CD4-positive, alpha-beta T cell (primary cell): ENCODE data around the gene TRPM4. TPM values are rescaled to one million over a fixed set of nuclear protein-coding genes. Genes with fewer than 3 reads are reported as not detected.

ENCODE experiments used
- ATAC-seq: fragments of 200-7000 bp; cut with Tn5 transposase; one replicate; pipeline ENCODE4 v1.10.0; 2022; ENCODE audit warnings: mild to moderate bottlenecking; ENCODE audit not compliant: poor library complexity
- CTCF ChIA-PET: fragments of 350-600 bp; sonication (Branson Sonifier 250); formaldehyde crosslinking; loops from one replicate; lab custom pipeline; 2021; ENCODE audit warnings: antibody characterized with exemption, inconsistent platforms; lab: Charles Lee
- POLR2A ChIA-PET: fragments of 350-600 bp; sonication (Branson Sonifier 250); formaldehyde crosslinking; loops from one replicate; lab custom pipeline; 2021; ENCODE audit warnings: antibody characterized with exemption, inconsistent platforms; lab: Charles Lee
- DNase-seq, 14 experiments: peaks; one replicate each; pipeline ENCODE4 v3.0.0-alpha.2; 2013 to 2020; ENCODE audit warnings: mixed read lengths in 2 of 14
- H3K27ac ChIP-seq, 2 donors: one replicate each; pipeline versions ENCODE4 v1.5.1 to v1.7.0; 2013; ENCODE audit warnings: low read length in 2 of 2, low read depth in 1 of 2, mild to moderate bottlenecking in 1 of 2
- H3K27me3 ChIP-seq, 2 experiments: 1 replicate in 1 of 2; 2 replicates in 1 of 2; pipeline versions ENCODE4 v1.6.1 to v1.7.0; 2013; ENCODE audit warnings: low read length in 2 of 2, control low read depth in 1 of 2, mild to moderate bottlenecking in 1 of 2, moderate library complexity in 1 of 2; ENCODE audit not compliant: insufficient read depth in 2 of 2, control insufficient read depth in 1 of 2
- H3K36me3 ChIP-seq: one replicate; pipeline ENCODE4 v1.6.1; 2013; ENCODE audit warnings: low read length, control low read depth; ENCODE audit not compliant: insufficient read depth
- H3K4me1 ChIP-seq: one replicate; pipeline ENCODE4 v1.6.1; 2013; ENCODE audit warnings: low read length, control low read depth; ENCODE audit not compliant: insufficient read depth
- H3K4me3 ChIP-seq: one replicate; pipeline ENCODE4 v1.5.1; 2013; ENCODE audit warnings: mild to moderate bottlenecking, low read length, moderate library complexity
- H3K9me3 ChIP-seq, 2 experiments: 1 replicate in 1 of 2; 2 replicates in 1 of 2; pipeline versions ENCODE4 v1.6.1 to v1.7.0; 2013; ENCODE audit warnings: low read length in 2 of 2, mild to moderate bottlenecking in 2 of 2, control low read depth in 1 of 2, moderate library complexity in 1 of 2; ENCODE audit not compliant: control insufficient read depth in 1 of 2, insufficient read depth in 1 of 2
- H3K27ac Mint-ChIP-seq: one replicate; pipeline ENCODE4 v1.8.0; 2020; ENCODE audit warnings: mixed read lengths
- H3K27me3 Mint-ChIP-seq: one replicate; pipeline ENCODE4 v1.8.0; 2021; ENCODE audit warnings: mixed read lengths
- H3K36me3 Mint-ChIP-seq: one replicate; pipeline ENCODE4 v1.8.0; 2021; ENCODE audit warnings: low read depth, mixed read lengths
- H3K4me1 Mint-ChIP-seq: one replicate; pipeline ENCODE4 v1.8.0; 2021; ENCODE audit warnings: low read depth, mixed read lengths
- H3K4me3 Mint-ChIP-seq: one replicate; pipeline ENCODE4 v1.8.0; 2020; ENCODE audit warnings: mild to moderate bottlenecking, mixed read lengths
- H3K9me3 Mint-ChIP-seq: one replicate; pipeline ENCODE4 v1.8.0; 2020; ENCODE audit warnings: mixed read lengths
- CTCF ChIP-seq: fragments of 200-600 bp; IDR thresholded peaks from one replicate; pipeline ENCODE4 v1.8.0; 2022; ENCODE audit warnings: antibody characterized with exemption, mild to moderate bottlenecking
- intact Hi-C, 2 experiments: fragments of 100-400 bp; cut with DNase I in 1 of 2; cut with micrococcal nuclease in 1 of 2; formaldehyde crosslinking; loops; one replicate each; pipeline versions ENCODE4 v1.15.1 to v1.9.0; 2023 to 2025; cut with DNase I, micrococcal nuclease
- total RNA-seq, 174 experiments: library from RNA in 2 of 174; stranded (reverse) in 2 of 174; gene quantifications; one replicate each; pipeline ENCODE4 v1.2.3 and lab custom pipeline; 2021 to 2026

TRPM4 gene
- total RNA-seq, 2 experiments from 2014 or later: not detected

GRCh38 chr19:49155005-49155819 lies 2.4 kb upstream of the TRPM4 start, which contains the start of gene HRC:
TSS of gene HRC (minus strand) at chr19:49155396. CDS start at chr19:49155237, 159 bp downstream.
- Histone ChIP-seq H3K4me3 (no peak within 1 kb of the TSS), H3K27me3 (peaks cover 49 to 58% of the 10 kb centered on the region in 2 experiments), H3K9me3 (peaks cover 0 to 44% of the 10 kb centered on the region in 2 experiments), H3K4me1 (peaks cover 32% of the 10 kb centered on the region), H3K36me3 (no peaks in the 10 kb centered on the region), H3K27ac (no peak within 1 kb of the TSS)
- TF ChIP-seq CTCF: no peak
- intact Hi-C loops: no loop called here
- no peak for ATAC-seq
- DNase-seq: peak in 1 of 14 experiments; percentile 28
- peaks cover 28% of the 10 kb centered on the region for H3K4me1 Mint-ChIP-seq
- no peak within 1 kb of the TSS for H3K4me3 Mint-ChIP-seq
- peaks cover 84% of the 10 kb centered on the region for H3K27me3 Mint-ChIP-seq
- ChIA-PET CTCF (no interaction called here), POLR2A (no interaction called here)
- H3K27ac Mint-ChIP-seq: no peak within 1 kb of the TSS
- H3K36me3 Mint-ChIP-seq: no peaks in the 10 kb centered on the region
- no peaks in the 10 kb centered on the region for H3K9me3 Mint-ChIP-seq

GRCh38 chr19:49155820-49156346 lies 1.7 kb upstream of the TRPM4 start:
- no peak overlapping the region for H3K27ac Mint-ChIP-seq
- no peaks in the 10 kb centered on the region for H3K36me3 Mint-ChIP-seq
- DNase-seq: no peak
- Histone ChIP-seq H3K4me3 (no peak overlapping the region), H3K27ac (no peak overlapping the region), H3K27me3 (peaks cover 46 to 51% of the 10 kb centered on the region in 2 experiments), H3K4me1 (peaks cover 26% of the 10 kb centered on the region), H3K9me3 (peaks cover 0 to 41% of the 10 kb centered on the region in 2 experiments), H3K36me3 (no peaks in the 10 kb centered on the region)
- H3K9me3 Mint-ChIP-seq: no peaks in the 10 kb centered on the region
- H3K27me3 Mint-ChIP-seq: peaks cover 85% of the 10 kb centered on the region
- intact Hi-C loops: no loop called here
- ChIA-PET POLR2A (no interaction called here), CTCF (no interaction called here)
- ATAC-seq: no peak
- no peak for TF ChIP-seq CTCF
- peaks cover 28% of the 10 kb centered on the region for H3K4me1 Mint-ChIP-seq
- H3K4me3 Mint-ChIP-seq: no peak overlapping the region

GRCh38 chr19:49160450-49161189 lies 3.0 kb downstream of the TRPM4 start:
- ChIA-PET POLR2A (no interaction called here), CTCF (no interaction called here)
- no peak for DNase-seq
- H3K36me3 Mint-ChIP-seq: no peaks in the 10 kb centered on the region
- H3K4me1 ChIP-seq: peaks cover 12% of the 10 kb centered on the region
- H3K36me3 ChIP-seq: no peaks in the 10 kb centered on the region
- H3K4me3 ChIP-seq: no peak overlapping the region
- TF ChIP-seq CTCF: no peak
- H3K4me1 Mint-ChIP-seq: peaks cover 7% of the 10 kb centered on the region
- ATAC-seq: no peak
- intact Hi-C loops: no loop called here
- H3K27ac ChIP-seq: no peak overlapping the region
- H3K9me3 ChIP-seq: peaks cover 0 to 12% of the 10 kb centered on the region in 2 experiments
- H3K4me3 Mint-ChIP-seq: no peak overlapping the region
- no peak overlapping the region for H3K27ac Mint-ChIP-seq
- peaks cover 51% of the 10 kb centered on the region for H3K27me3 Mint-ChIP-seq
- peaks cover 24 to 33% of the 10 kb centered on the region in 2 experiments for H3K27me3 ChIP-seq
- no peaks in the 10 kb centered on the region for H3K9me3 Mint-ChIP-seq
